WTC11 (cell line): ENCODE data around the gene PSMD14. TPM values are rescaled to one million over a fixed set of nuclear protein-coding genes. Genes with fewer than 3 reads are reported as not detected.

Source experiments
- ATAC-seq: fragments of 200-7000 bp; cut with Tn5 transposase; 2 replicates; pipeline ENCODE4 v1.10.0; 2021; ENCODE audit warnings: mild to moderate bottlenecking, moderate library complexity
- CTCF ChIA-PET: fragments of 300-600 bp; sonication (Branson Sonifier 250); formaldehyde crosslinking; loops from one replicate; lab custom pipeline; 2021; ENCODE audit warnings: antibody characterized with exemption; lab: Charles Lee
- POLR2A ChIA-PET: fragments of 350-600 bp; sonication (Branson Sonifier 250); formaldehyde crosslinking; loops from one replicate; lab custom pipeline; 2021; ENCODE audit warnings: antibody characterized with exemption; lab: Charles Lee
- DNase-seq: peaks from one replicate; pipeline ENCODE4 v3.0.0; 2021; ENCODE audit warnings: low spot score
- H3K27ac Mint-ChIP-seq: 2 replicates; pipeline ENCODE4 v1.8.0; 2021; ENCODE audit warnings: mixed read lengths
- H3K27me3 Mint-ChIP-seq: 2 replicates; pipeline ENCODE4 v1.8.0; 2021; ENCODE audit warnings: low read depth, mild to moderate bottlenecking, moderate library complexity, mixed read lengths
- H3K36me3 Mint-ChIP-seq: 2 replicates; pipeline ENCODE4 v1.8.0; 2021; ENCODE audit warnings: mixed read lengths
- H3K4me1 Mint-ChIP-seq: 2 replicates; pipeline ENCODE4 v1.8.0; 2022; ENCODE audit warnings: mixed read lengths
- H3K4me3 Mint-ChIP-seq: 2 replicates; pipeline ENCODE4 v1.8.0; 2021; ENCODE audit warnings: mild to moderate bottlenecking, moderate library complexity, mixed read lengths
- H3K9me3 Mint-ChIP-seq: 2 replicates; pipeline ENCODE4 v1.8.0; 2021; ENCODE audit warnings: mixed read lengths
- ATF1 ChIP-seq: sonication (generic); formaldehyde crosslinking; IDR thresholded peaks from 2 replicates; pipeline ENCODE4 v1.8.1; 2023; ENCODE audit warnings: mild to moderate bottlenecking, moderate library complexity, missing genetic modification reagents
- ATF3 ChIP-seq: sonication (generic); formaldehyde crosslinking; conservative IDR thresholded peaks from 2 replicates; pipeline ENCODE4 v1.8.1; 2022; ENCODE audit warnings: mild to moderate bottlenecking, missing genetic modification reagents
- ATF6 ChIP-seq: sonication (generic); formaldehyde crosslinking; IDR thresholded peaks from 2 replicates; pipeline ENCODE4 v1.8.1; 2023; ENCODE audit warnings: mild to moderate bottlenecking, missing genetic modification reagents
- CBFB ChIP-seq: sonication (generic); formaldehyde crosslinking; IDR thresholded peaks from 2 replicates; pipeline ENCODE4 v1.8.1; 2022; ENCODE audit warnings: mild to moderate bottlenecking, low read depth, missing genetic modification reagents
- CREM ChIP-seq: sonication (generic); formaldehyde crosslinking; IDR thresholded peaks from 2 replicates; pipeline ENCODE4 v1.8.1; 2022; ENCODE audit warnings: mild to moderate bottlenecking, missing genetic modification reagents, moderate library complexity
- E2F1 ChIP-seq: sonication (generic); formaldehyde crosslinking; IDR thresholded peaks from 2 replicates; pipeline ENCODE4 v1.8.0; 2022; ENCODE audit warnings: mild to moderate bottlenecking, missing genetic modification reagents
- GRHL2 ChIP-seq: fragments of 250-450 bp; sonication (Bioruptor Pico); IDR thresholded peaks from 2 replicates; pipeline ENCODE4 v1.8.0; 2022; ENCODE audit warnings: mild to moderate bottlenecking, moderate library complexity; ENCODE audit not compliant: insufficient replicate concordance, severe bottlenecking
- GTF2I ChIP-seq: fragments of 250-450 bp; sonication (Bioruptor Pico); conservative IDR thresholded peaks from 2 replicates; pipeline ENCODE4 v1.4.0; 2021; ENCODE audit warnings: mild to moderate bottlenecking
- NFYB ChIP-seq: sonication (generic); formaldehyde crosslinking; conservative IDR thresholded peaks from 2 replicates; pipeline ENCODE4 v1.8.0; 2022; ENCODE audit warnings: low read depth, missing genetic modification reagents
- PREB ChIP-seq: sonication (generic); formaldehyde crosslinking; IDR thresholded peaks from 2 replicates; pipeline ENCODE4 v1.8.1; 2022; ENCODE audit warnings: mild to moderate bottlenecking, missing genetic modification reagents, moderate library complexity, borderline replicate concordance
- RORB ChIP-seq: fragments of 250-450 bp; sonication (Bioruptor Pico); IDR thresholded peaks from 2 replicates; pipeline ENCODE4 v1.9.0; 2021; ENCODE audit warnings: mild to moderate bottlenecking
- USF1 ChIP-seq: sonication (generic); formaldehyde crosslinking; IDR thresholded peaks from 2 replicates; pipeline ENCODE4 v1.8.0; 2022; ENCODE audit warnings: mild to moderate bottlenecking, missing genetic modification reagents
- ZBTB43 ChIP-seq: sonication (generic); formaldehyde crosslinking; IDR thresholded peaks from 2 replicates; pipeline ENCODE4 v1.8.1; 2023; ENCODE audit warnings: mild to moderate bottlenecking, missing genetic modification reagents
- ZNF317 ChIP-seq: sonication (generic); formaldehyde crosslinking; IDR thresholded peaks from 2 replicates; pipeline ENCODE4 v1.8.1; 2023; ENCODE audit warnings: low read depth, mild to moderate bottlenecking, moderate library complexity, missing genetic modification reagents, borderline replicate concordance
- ZNF416 ChIP-seq: fragments of 250-450 bp; sonication (Bioruptor Pico); IDR thresholded peaks from 2 replicates; pipeline ENCODE4 v1.9.0; 2021; ENCODE audit warnings: mild to moderate bottlenecking, inconsistent platforms
- ZSCAN18 ChIP-seq: fragments of 250-450 bp; sonication (Bioruptor Pico); IDR thresholded peaks from 2 replicates; pipeline ENCODE4 v2.1.2; 2022; ENCODE audit warnings: mild to moderate bottlenecking, moderate library complexity
- total RNA-seq: library from RNA; stranded (reverse); gene quantifications from 3 replicates; pipeline ENCODE4 v1.2.3, GENCODE V29; 2021
- TF ChIP-seq, protein P1 (sequence below): sonication (generic); formaldehyde crosslinking; IDR thresholded peaks from 2 replicates; pipeline ENCODE4 v1.8.1; 2022; ENCODE audit warnings: low read depth, missing genetic modification reagents, borderline replicate concordance

Gene PSMD14
- total RNA-seq, 1 experiment from 2014 or later: 80.5 TPM

DNA sequence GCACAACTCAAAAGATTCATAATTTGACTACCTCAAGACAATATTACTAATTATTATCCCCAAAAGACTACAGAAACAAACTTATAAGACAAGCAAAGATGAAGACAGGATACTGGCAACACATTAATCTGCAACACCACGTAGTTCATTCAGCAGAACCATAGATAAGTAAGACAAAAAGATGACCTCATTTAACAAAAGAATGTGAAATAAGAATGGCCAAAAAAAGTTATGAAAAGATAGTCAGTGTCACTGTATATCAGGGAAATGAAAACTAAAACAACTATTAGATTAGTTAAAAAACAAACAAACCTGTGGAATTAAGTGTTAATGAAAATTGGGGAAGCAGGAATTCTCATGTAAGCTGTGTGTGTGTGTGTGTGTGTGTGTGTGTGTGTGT is 19.4 kb downstream of the PSMD14 start (continued):
- TF ChIP-seq RORB (CRISPR knock-in tag) (no peak), E2F1 (no peak), NFYB (no peak), GTF2I (CRISPR knock-in tag) (no peak)

DNA sequence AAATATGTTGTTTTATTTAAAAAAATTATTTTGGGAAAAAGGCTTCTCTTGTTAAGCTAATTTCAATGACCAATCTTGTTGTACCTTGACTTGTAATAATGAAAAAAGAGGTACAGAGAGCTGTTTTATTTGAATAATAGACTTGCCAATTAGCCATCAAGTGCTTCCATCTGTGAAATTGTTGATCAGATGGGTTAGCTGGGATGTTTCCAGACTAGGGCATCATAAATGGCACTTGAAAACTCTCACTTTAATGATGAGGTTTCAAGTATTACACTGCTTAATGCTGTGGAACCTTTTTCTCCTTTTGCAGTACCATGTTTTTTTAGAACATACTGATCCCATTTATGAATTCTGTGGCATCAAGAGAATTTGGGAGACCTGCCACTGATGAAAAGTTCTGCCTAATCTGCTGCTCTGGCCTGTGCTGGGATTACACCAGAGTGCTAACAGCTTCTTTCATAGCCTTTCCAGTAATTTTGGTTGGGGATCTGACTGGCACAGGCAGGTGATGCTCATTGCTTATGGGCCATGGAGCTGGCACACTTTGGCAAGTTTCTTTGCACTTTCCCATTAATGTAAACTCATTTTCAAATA is 24.2 kb downstream of the PSMD14 start:
- POLR2A ChIA-PET: no interaction called here
- Mint-ChIP-seq H3K36me3 (peaks cover 4% of the 10 kb centered on the region; the same call in 1 of the 2 replicates), H3K4me1 (no peaks in the 10 kb centered on the region), H3K4me3 (no peak overlapping the region), H3K9me3 (0 out of 2 replicates have a peak, but pooled peaks cover 3% of the 10 kb centered on the region), H3K27me3 (no peaks in the 10 kb centered on the region), H3K27ac (no peak overlapping the region)
- ATAC-seq (no peak), DNase-seq (no peak)
- CTCF ChIA-PET: no interaction called here
- TF ChIP-seq ZNF317 (CRISPR knock-in tag): no peak
- TF ChIP-seq, protein P1, sequence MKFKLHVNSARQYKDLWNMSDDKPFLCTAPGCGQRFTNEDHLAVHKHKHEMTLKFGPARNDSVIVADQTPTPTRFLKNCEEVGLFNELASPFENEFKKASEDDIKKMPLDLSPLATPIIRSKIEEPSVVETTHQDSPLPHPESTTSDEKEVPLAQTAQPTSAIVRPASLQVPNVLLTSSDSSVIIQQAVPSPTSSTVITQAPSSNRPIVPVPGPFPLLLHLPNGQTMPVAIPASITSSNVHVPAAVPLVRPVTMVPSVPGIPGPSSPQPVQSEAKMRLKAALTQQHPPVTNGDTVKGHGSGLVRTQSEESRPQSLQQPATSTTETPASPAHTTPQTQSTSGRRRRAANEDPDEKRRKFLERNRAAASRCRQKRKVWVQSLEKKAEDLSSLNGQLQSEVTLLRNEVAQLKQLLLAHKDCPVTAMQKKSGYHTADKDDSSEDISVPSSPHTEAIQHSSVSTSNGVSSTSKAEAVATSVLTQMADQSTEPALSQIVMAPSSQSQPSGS (CRISPR knock-in tag): no peak
- TF ChIP-seq ATF1: no peak
- no peak for TF ChIP-seq ATF3 (CRISPR knock-in tag)
- no peak for TF ChIP-seq GRHL2 (CRISPR knock-in tag)
- no peak for TF ChIP-seq CREM (CRISPR knock-in tag)
- TF ChIP-seq ZNF416 (CRISPR knock-in tag): no peak
- TF ChIP-seq ZSCAN18 (CRISPR knock-in tag): no peak
- no peak for TF ChIP-seq ZBTB43 (CRISPR knock-in tag)
- TF ChIP-seq USF1: no peak
- TF ChIP-seq PREB (CRISPR knock-in tag): no peak
- TF ChIP-seq ATF6 (CRISPR knock-in tag): no peak
- no peak for TF ChIP-seq CBFB
- TF ChIP-seq E2F1: no peak
